ENCODE data around the gene CAMK2D.
"Not testable (repeated sequence)": the region's sequence is repeated elsewhere in the genome, so short reads cannot be mapped to it uniquely, and the experiment has no call there.

The CAMK2D gene

GRCh38 chr4:113766882-113767281 is 5.3 kb upstream of the CAMK2D start:
- H3K4me3 ChIP-seq (ENCODE audit: low read depth, low read length), result no peak overlapping the region
- DNase-seq (ENCODE audit: low read depth), result no peak
- TF ChIP-seq, protein P1, sequence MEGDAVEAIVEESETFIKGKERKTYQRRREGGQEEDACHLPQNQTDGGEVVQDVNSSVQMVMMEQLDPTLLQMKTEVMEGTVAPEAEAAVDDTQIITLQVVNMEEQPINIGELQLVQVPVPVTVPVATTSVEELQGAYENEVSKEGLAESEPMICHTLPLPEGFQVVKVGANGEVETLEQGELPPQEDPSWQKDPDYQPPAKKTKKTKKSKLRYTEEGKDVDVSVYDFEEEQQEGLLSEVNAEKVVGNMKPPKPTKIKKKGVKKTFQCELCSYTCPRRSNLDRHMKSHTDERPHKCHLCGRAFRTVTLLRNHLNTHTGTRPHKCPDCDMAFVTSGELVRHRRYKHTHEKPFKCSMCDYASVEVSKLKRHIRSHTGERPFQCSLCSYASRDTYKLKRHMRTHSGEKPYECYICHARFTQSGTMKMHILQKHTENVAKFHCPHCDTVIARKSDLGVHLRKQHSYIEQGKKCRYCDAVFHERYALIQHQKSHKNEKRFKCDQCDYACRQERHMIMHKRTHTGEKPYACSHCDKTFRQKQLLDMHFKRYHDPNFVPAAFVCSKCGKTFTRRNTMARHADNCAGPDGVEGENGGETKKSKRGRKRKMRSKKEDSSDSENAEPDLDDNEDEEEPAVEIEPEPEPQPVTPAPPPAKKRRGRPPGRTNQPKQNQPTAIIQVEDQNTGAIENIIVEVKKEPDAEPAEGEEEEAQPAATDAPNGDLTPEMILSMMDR (IDR thresholded peaks at IDR 0.05; ENCODE audit: insufficient read depth, low read depth, low read length, missing control alignments), result no peak

DNA sequence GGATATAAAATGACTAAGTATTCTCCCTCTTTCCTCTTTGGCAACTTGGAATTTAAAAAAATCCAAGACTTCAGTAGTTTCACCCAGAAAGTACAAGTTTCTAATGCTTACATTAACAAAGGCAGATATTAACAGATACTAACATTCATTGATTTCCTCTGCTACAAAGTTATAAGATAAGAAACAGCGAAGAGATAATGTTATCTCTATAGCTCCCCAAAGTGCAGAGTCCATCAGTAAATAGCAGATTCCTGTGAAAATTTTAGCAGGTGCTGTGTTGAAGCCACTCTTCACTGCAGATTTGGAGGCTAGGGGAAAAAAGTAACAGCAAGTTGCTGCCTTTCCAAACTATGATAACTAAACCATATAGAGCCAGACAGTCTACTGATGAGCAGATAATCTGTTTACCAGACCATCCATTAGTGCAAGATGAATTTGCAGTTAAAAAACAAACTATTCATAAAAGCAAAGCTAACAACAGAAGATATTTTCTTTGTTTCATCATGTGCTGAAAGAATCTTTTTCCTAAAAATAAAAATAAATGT is 3.3 kb upstream of the CAMK2D start:
- DNase-seq (ENCODE audit: low read depth), result no peak
- TF ChIP-seq, protein P1 (IDR thresholded peaks at IDR 0.05; ENCODE audit: insufficient read depth, low read depth, low read length, missing control alignments), result no peak
- no peak overlapping the region for H3K4me3 ChIP-seq (ENCODE audit: low read depth, low read length)

DNA sequence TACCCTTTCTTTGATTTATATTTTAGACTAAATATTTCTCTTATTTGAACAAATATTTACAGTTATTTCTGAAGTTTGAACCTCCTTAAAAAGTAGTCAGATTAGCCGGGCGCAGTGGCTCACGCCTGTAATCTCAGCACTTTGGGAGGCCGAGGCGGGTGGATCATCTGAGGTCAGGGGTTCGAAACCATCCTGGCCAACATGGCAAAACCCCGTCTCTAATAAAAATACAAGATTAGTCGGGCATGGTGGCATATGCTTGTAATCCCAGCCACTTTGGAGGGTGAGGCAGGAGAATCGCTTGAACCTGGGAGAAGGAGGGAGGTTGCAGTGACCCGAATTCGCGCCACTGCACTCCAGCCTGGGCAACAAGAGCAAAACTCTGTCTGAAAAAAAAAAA is 2.4 kb upstream of the CAMK2D start:
- H3K4me3 ChIP-seq (ENCODE audit: low read depth, low read length), result not testable (repeated sequence)

GRCh38 chr4:113763029-113763285 is 1.4 kb upstream of the CAMK2D start:
- TF ChIP-seq, protein P1 (IDR thresholded peaks at IDR 0.05; ENCODE audit: insufficient read depth, low read depth, low read length, missing control alignments), result no peak
- DNase-seq (ENCODE audit: low read depth), result no peak
- peak overlapping the region; percentile 94 for H3K4me3 ChIP-seq (ENCODE audit: low read depth, low read length)

More for the DNA sequence above, 2.4 kb upstream of the CAMK2D start:
- not testable (repeated sequence) for DNase-seq (ENCODE audit: low read depth)

DNA sequence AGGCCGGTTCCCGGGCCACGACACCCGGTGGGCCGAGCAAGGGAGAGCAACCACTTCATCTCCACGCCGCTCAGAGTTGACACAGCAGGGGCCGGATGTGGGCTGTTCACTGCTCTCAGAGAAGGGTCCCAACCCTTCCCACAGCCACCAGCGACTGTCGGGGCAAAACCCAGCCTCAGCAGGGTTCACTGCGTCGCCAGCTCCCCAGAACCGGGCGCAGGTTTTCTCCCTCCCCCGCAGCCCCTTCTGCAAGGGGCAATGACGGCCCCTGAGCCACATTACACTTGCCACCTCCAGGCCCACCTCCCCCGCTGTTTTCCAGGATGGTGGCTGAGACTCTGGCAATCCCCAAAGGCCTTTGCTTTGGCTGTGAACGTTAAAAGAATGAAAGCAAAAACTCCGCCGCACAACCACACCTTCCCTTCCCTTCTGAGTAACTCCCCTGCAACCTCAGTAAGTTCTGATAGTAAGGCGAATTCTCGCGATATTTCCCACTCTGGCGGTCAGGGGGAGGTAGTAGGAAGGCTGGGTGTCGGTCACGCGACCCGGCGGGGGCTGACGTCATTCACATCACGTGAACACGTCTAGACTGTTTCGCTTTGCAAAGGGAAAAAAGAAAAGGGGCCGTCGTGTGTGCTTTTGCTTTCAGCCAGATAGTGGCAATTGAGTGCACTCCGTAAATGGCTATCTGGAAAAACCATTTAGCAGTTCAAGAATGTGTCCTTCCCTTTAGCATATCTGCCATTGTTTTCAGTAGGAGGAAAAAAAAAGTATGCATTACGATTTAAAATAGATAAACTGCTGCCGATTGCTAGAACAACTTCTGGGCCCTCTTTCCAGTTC is 869 bp upstream of the CAMK2D start:
- TF ChIP-seq, protein P1 (IDR thresholded peaks at IDR 0.05; ENCODE audit: insufficient read depth, low read depth, low read length, missing control alignments), result peak; percentile 2
- DNase-seq (ENCODE audit: low read depth), result peak; percentile 100
- H3K4me3 ChIP-seq (ENCODE audit: low read depth, low read length), result peak overlapping the region; percentile 94

DNA sequence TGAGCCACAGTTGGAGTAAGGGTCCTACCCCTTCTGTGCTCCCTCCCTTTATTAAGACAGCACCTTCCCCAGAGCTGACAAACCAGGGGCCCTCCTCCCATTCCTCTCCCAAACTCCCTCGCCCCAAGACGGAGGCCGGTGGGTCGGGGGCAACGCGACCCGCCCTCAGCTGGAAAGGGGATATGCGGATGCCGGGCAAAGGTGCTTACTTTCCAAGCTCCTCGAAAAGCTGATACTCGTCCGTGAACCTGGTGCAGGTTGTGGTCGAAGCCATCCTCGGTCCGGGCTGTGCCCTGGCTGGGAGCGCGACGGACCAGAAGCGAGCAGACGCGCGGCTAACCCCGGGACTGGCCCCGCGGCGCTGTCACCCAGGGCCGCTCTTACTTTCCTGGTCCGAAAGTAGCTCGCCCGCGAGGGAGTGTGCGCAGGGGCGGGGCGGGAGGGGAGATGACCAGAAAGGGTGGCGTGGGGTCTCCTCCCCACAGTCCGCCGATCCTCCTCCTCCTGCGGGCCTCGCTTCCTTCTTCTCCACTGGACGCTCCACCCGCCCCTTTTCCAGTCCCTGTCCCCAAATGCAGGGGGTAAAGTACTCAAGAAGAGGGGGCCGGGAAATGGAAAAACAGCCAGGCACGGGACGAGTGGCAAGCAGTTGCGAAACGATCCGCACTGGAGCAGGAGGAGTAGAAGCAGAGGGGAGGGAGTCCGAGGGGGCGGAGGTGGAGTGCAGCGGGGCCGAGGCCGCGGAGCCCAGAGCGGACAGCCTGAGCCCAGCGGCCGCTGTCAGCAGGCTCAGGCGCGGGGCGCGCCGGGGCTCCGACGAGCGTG is 531 bp downstream of the CAMK2D start:
- TF ChIP-seq, protein P1 (IDR thresholded peaks at IDR 0.05; ENCODE audit: insufficient read depth, low read depth, low read length, missing control alignments), result no peak
- peak; percentile 76 for DNase-seq (ENCODE audit: low read depth)
- H3K4me3 ChIP-seq (ENCODE audit: low read depth, low read length), result peak overlapping the region; percentile 94

- peak; percentile 52 for DNase-seq (ENCODE audit: low read depth)
- peak overlapping the region; percentile 94 for H3K4me3 ChIP-seq (ENCODE audit: low read depth, low read length)
- TF ChIP-seq, protein P1 (IDR thresholded peaks at IDR 0.05; ENCODE audit: insufficient read depth, low read depth, low read length, missing control alignments), result no peak
Measured at GRCh38 chr4:113760094-113760794, 1.3 kb downstream of the CAMK2D start.

All from GM12865 (cell line).